Measurements from ENCODE around the gene OR10H1.
"Not testable (repeated sequence)": the region's sequence is repeated elsewhere in the genome, so short reads cannot be mapped to it uniquely, and the experiment has no call there.

Gene OR10H1

GRCh38 chr19:15774159-15774558 lies 41.3 kb downstream of the OR10H1 start:
- not testable (repeated sequence) for DNase-seq (ENCODE audit: low read depth)

GRCh38 chr19:15769586-15769985 lies 45.9 kb downstream of the OR10H1 start:
- DNase-seq (ENCODE audit: low read depth), result no peak

GRCh38 chr19:15759962-15760565 lies 55.4 kb downstream of the OR10H1 start:
- no peak for DNase-seq (ENCODE audit: low read depth)

- no peak for DNase-seq (ENCODE audit: low read depth)
These were observed 57.1 kb downstream of the OR10H1 start for GRCh38 chr19:15758379-15758778.

Measured in stimulated activated CD8-positive, alpha-beta memory T cell treated with anti-CD3 and anti-CD28 coated beads, Interleukin-4, amount 100 ng/mL, for 24 hours (primary cell).